SK-N-DZ (cell line): Measurements from ENCODE around the gene EFEMP2.
A peak's percentile ranks its signal among the peaks of the same experiment; 100 is the strongest.

Experiments used
- DNase-seq: peaks from one replicate; pipeline ENCODE4 v3.0.0-alpha.2; 2015; ENCODE audit warnings: low spot score

EFEMP2 gene

DNA sequence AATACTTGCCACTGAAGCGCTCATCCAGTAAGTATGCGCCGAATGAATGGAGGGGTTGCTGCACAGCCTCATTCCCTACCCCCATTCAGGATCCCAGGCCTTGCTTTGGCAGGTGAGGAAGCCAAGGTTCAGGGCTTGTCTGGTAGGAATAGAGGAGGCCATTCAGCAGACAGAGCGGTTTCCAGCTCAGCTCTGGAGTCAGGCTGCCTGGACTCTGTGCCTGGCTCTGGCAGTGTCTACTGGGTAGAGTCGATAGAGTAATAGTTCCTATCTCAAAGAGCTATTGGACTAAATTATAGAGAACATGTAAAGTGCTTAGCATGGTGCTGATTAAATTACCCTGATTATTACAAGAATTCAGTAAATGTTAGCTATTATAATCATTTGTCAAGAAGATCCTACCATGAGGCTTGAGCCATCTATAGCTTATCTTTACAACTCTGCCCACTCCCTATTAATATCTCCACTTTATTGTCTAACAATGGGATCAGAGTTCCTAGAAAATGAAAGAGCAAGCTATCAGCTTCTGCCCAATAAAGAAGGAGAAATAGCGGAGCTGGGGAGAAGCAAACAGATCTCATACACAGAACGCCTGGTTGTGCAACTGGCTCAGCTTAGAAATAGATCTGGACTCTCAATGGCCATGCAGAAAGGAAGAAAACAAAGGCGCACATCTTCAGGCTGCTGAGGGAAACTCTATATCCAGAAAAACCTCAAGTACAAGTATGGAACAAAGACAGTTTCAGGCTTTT lies 45.4 kb downstream of the EFEMP2 start:
- DNase-seq = no peak

- DNase-seq = no peak
Observed at GRCh38 chr11:65822776-65823528, 49.6 kb downstream of the EFEMP2 start.

DNA sequence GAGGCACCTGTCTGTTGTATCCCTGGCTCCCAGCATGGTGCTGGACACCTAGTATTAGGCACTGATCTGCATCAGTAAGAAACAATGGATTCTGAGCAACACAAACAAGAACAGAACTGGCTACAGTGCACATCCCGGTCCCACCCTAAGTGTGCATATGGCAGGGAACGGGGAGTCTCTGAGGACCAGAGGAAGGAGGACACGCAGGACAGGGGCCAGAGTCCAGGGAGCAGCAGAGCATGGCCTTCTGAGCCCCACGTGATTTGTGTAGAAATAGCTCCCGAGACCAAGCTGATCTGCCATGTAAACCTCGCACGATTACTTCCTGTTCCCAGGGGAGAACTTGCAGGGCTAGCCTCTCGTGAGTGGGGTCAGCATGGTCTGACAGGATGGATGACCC lies 51.5 kb downstream of the EFEMP2 start:
- no peak for DNase-seq

DNA sequence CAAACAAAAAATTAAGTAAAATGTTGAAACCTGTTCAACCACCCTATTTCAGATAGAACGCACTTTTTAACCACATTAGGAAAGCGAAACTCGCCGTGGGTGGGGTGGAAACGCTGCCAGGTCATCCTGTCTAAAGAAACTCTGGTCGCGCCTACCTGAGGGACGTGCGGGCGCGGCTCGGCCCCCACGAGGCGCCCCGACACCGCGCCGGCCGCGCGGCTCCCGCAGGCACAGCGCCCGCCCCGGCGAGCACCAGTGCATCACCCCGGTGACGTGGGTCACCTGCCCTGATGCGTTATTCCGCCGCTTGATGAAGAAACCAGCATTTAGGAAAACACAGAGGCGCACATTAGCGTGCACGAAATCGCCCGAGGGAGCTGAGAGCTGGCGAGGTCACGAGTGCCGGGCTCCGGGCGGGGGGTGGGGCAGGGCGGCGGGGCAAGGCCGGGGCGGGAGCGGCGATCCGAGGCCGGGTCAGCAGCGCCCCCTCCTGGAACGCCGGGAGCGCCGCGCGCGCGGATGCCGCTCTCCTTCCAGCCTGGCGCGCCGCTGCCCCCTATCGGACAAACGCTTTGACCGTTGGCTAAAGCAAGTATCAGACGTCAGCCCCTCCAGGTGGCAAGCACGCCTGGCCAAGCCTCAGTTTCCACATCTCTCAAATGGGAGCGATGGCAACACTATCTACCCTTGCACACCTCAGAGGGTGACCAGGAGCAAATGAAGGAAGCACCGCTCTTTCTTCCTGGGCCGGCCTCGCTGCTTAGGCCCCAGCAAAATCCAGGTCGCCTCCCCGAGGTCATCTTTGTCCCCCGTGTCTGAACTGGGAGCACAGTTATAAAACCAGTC lies 54.5 kb downstream of the EFEMP2 start:
- peak; percentile 83 for DNase-seq

GRCh38 chr11:65817312-65817834 lies 55.2 kb downstream of the EFEMP2 start:
- no peak for DNase-seq

DNA sequence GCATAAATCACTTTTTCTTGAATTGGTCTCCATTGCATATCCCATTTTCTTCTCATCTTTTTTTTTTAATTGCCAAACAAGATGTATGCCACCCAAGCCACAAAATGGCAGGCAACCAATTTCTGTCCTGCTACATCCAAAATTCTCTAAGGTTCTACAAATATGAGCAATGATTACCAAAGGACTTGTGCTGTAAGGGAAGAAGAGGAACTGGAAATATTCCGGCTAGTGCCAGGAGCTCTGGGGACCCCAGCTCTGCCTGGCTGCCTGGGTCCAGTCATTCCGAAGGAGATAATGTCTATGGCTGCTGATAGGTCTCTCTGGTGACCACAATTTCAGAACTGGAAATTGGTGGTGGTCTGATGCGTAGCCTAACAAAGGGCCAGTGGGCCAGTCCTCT lies 55.9 kb downstream of the EFEMP2 start:
- DNase-seq = no peak
